Fibroblast of lung (primary cell): ENCODE results near the gene MAPKAPK2. TPM values are rescaled to one million over a fixed set of nuclear protein-coding genes. Genes with fewer than 3 reads are reported as not detected.

Experiments used
- DNase-seq, 2 donors: peaks; one replicate each; pipeline versions ENCODE4 v3.0.0 to v3.0.0-alpha.2; 2010; ENCODE audit warnings: low read depth in 2 of 2
- H2AFZ ChIP-seq: 2 replicates; pipeline ENCODE4 v1.5.1; 2012; ENCODE audit warnings: low read length, control low read depth, inconsistent platforms
- H3K27ac ChIP-seq: 2 replicates; pipeline ENCODE4 v1.5.1; 2011; ENCODE audit warnings: low read length, control low read depth; ENCODE audit not compliant: insufficient read depth
- H3K27me3 ChIP-seq: 2 replicates; pipeline ENCODE4 v1.5.1; 2011; ENCODE audit warnings: mild to moderate bottlenecking, low read length; ENCODE audit not compliant: control insufficient read depth, insufficient read depth
- H3K36me3 ChIP-seq: 2 replicates; pipeline ENCODE4 v1.5.1; 2011; ENCODE audit warnings: low read length; ENCODE audit not compliant: control insufficient read depth, insufficient read depth
- H3K4me1 ChIP-seq: 2 replicates; pipeline ENCODE4 v1.5.1; 2011; ENCODE audit warnings: low read length; ENCODE audit not compliant: control insufficient read depth, insufficient read depth; ENCODE audit errors: extremely low read depth
- H3K4me2 ChIP-seq: 2 replicates; pipeline ENCODE4 v1.5.1; 2011; ENCODE audit warnings: low read length, control low read depth; ENCODE audit not compliant: insufficient read depth; ENCODE audit errors: extremely low read depth
- H3K4me3 ChIP-seq, 4 experiments: fragments of 200-600 bp in 1 of 4; sonication (generic) in 1 of 4; replicated peaks in 1 of 4; 2 replicates each; pipeline ENCODE4 v1.5.1; 2011 to 2016; ENCODE audit warnings: low read length in 4 of 4, low read depth in 3 of 4, mild to moderate bottlenecking in 3 of 4, control low read depth in 2 of 4, inconsistent platforms in 1 of 4, mixed read lengths in 1 of 4; ENCODE audit not compliant: insufficient read depth in 1 of 4; ENCODE audit errors: control extremely low read depth in 1 of 4
- H3K79me2 ChIP-seq: 2 replicates; pipeline ENCODE4 v1.5.1; 2012; ENCODE audit warnings: mild to moderate bottlenecking, low read length, inconsistent platforms; ENCODE audit not compliant: control insufficient read depth, insufficient read depth
- H3K9ac ChIP-seq: 2 replicates; pipeline ENCODE4 v1.5.1; 2011; ENCODE audit warnings: mild to moderate bottlenecking, low read length, control low read depth; ENCODE audit not compliant: insufficient read depth
- H3K9me3 ChIP-seq: 2 replicates; pipeline ENCODE4 v1.5.1; 2012; ENCODE audit warnings: low read depth, low read length; ENCODE audit not compliant: control insufficient read depth, insufficient read depth
- H4K20me1 ChIP-seq: 2 replicates; pipeline ENCODE4 v1.5.1; 2011; ENCODE audit warnings: low read length; ENCODE audit not compliant: control insufficient read depth, insufficient read depth; ENCODE audit errors: extremely low read depth
- EZH2 ChIP-seq: IDR thresholded peaks from 2 replicates; pipeline ENCODE4 v1.5.1; 2012; ENCODE audit warnings: low read length, control low read depth, mild to moderate bottlenecking; ENCODE audit errors: missing control alignments
- polyA plus RNA-seq, 2 donors: library from polyadenylated mRNA; depleted of rRNA in 1 of 2; stranded (reverse) in 1 of 2; unstranded in 1 of 2; fragments of >200 nt; gene quantifications; 2 replicates each; pipeline ENCODE4 v1.2.1, GENCODE V29; 2011 to 2012; ENCODE audit warnings: missing spikeins in 1 of 2
- total RNA-seq: library from RNA; depleted of rRNA; stranded (reverse); fragments of >200 nt; gene quantifications from 2 replicates; pipeline ENCODE4 v1.2.1, GENCODE V29; 2014
- TF ChIP-seq, protein P1 (sequence below), 2 donors: IDR thresholded peaks in 1 of 2; conservative IDR thresholded peaks in 1 of 2; 1 replicate in 1 of 2; 2 replicates in 1 of 2; pipeline ENCODE4 v1.5.1; 2011 to 2012; ENCODE audit warnings: low read length in 2 of 2, control low read depth in 1 of 2, inconsistent platforms in 1 of 2, low read depth in 1 of 2, mild to moderate bottlenecking in 1 of 2

Gene MAPKAPK2
- total and polyA plus RNA-seq, 2 donors (not counting 1 experiment from before 2014, with no cell fraction given) = 51.9 to 85.7 TPM

- H3K27me3 ChIP-seq = no peaks in the 10 kb centered on the region
- no peak overlapping the region for H3K4me3 ChIP-seq
- H3K4me2 ChIP-seq = peak overlapping the region; percentile 41
- peaks cover 87% of the 10 kb centered on the region for H3K79me2 ChIP-seq
- no peak overlapping the region for H2AFZ ChIP-seq
- TF ChIP-seq, protein P1, sequence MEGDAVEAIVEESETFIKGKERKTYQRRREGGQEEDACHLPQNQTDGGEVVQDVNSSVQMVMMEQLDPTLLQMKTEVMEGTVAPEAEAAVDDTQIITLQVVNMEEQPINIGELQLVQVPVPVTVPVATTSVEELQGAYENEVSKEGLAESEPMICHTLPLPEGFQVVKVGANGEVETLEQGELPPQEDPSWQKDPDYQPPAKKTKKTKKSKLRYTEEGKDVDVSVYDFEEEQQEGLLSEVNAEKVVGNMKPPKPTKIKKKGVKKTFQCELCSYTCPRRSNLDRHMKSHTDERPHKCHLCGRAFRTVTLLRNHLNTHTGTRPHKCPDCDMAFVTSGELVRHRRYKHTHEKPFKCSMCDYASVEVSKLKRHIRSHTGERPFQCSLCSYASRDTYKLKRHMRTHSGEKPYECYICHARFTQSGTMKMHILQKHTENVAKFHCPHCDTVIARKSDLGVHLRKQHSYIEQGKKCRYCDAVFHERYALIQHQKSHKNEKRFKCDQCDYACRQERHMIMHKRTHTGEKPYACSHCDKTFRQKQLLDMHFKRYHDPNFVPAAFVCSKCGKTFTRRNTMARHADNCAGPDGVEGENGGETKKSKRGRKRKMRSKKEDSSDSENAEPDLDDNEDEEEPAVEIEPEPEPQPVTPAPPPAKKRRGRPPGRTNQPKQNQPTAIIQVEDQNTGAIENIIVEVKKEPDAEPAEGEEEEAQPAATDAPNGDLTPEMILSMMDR (conservative IDR thresholded peaks at IDR 0.05 in 1 of 2, IDR thresholded peaks at IDR 0.05 in 1 of 2; ENCODE audit: low read depth in 1 of 2, low read length in 2 of 2) = no peak
- TF ChIP-seq EZH2 = no peak
- peak; percentile 56 to 90 for DNase-seq
- no peaks in the 10 kb centered on the region for H3K9me3 ChIP-seq
- no peaks in the 10 kb centered on the region for H3K36me3 ChIP-seq
- no peaks in the 10 kb centered on the region for H4K20me1 ChIP-seq
- peaks cover 27% of the 10 kb centered on the region for H3K4me1 ChIP-seq
- H3K9ac ChIP-seq = no peak overlapping the region
- peak overlapping the region; percentile 64 for H3K27ac ChIP-seq
Observed at GRCh38 chr1:206714331-206715058, 29.8 kb downstream of the MAPKAPK2 start.

DNA sequence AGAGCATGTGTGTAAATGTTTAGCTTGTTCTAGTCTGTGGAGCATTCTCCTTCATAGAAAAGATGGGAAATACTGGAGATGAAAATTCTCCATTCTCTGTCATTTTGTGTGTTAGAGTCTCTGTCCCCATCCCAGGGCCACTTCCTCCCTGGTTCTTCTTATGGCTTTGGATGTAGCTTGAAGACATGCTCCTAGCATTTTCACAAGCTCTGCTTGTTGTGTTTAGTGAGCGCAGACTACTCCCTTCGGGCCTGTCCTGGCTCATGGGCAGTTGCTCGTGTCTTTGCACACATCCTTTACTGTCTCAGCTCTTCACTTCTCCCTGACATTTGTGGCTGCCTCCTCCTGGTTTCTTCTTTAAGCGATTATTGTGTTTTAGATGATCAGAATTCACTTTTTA is 30.4 kb downstream of the MAPKAPK2 start:
- H3K4me1 ChIP-seq = peaks cover 24% of the 10 kb centered on the region
- no peak overlapping the region for H3K4me3 ChIP-seq
- no peak overlapping the region for H3K9ac ChIP-seq
- H3K9me3 ChIP-seq = no peaks in the 10 kb centered on the region
- H3K79me2 ChIP-seq = peaks cover 87% of the 10 kb centered on the region
- TF ChIP-seq, protein P1 (conservative IDR thresholded peaks at IDR 0.05 in 1 of 2, IDR thresholded peaks at IDR 0.05 in 1 of 2; ENCODE audit: low read depth in 1 of 2, low read length in 2 of 2) = no peak
- no peak for TF ChIP-seq EZH2
- H3K4me2 ChIP-seq = no peak overlapping the region
- no peaks in the 10 kb centered on the region for H4K20me1 ChIP-seq
- no peak for DNase-seq
- H2AFZ ChIP-seq = no peak overlapping the region
- H3K27me3 ChIP-seq = no peaks in the 10 kb centered on the region
- no peak overlapping the region for H3K27ac ChIP-seq
- H3K36me3 ChIP-seq = no peaks in the 10 kb centered on the region

DNA sequence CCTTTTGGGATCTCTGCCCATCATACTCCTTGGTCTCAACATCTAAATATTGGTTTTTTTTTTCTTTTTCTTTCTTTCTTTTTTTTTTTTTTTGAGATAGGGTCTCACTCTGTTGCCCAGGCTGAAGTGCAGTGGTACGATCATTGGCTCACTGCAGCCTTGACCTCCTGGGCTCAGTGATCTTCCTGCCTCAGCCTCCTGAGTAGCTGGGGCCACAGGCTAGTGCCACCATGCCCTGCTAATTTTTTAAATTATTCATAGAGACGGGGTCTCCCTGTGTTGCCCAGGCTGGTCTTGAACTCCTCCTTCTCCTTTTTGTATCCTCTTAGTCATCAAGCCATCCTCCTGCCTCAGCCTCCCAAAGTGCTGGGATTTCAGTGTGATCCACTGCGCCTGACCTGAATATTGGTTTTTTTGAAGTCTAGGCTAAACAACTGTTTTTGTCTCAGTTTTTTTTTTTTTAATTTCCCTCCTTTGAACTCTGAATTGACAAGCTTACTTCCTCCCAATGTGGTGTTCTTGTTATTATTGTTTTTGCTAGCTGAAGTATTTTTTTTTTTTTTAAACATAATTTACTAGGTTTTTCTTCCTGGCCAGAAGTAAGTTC is 30.9 kb downstream of the MAPKAPK2 start:
- no peak for DNase-seq
- Histone ChIP-seq H3K9ac (no peak overlapping the region), H3K27ac (no peak overlapping the region)

More for the DNA sequence above, 30.9 kb downstream of the MAPKAPK2 start:
- no peak overlapping the region for H3K4me3 ChIP-seq
- no peaks in the 10 kb centered on the region for H3K9me3 ChIP-seq
- no peak overlapping the region for H3K4me2 ChIP-seq
- H3K27me3 ChIP-seq = no peaks in the 10 kb centered on the region
- peaks cover 22% of the 10 kb centered on the region for H3K4me1 ChIP-seq
- TF ChIP-seq, protein P1 (conservative IDR thresholded peaks at IDR 0.05 in 1 of 2, IDR thresholded peaks at IDR 0.05 in 1 of 2; ENCODE audit: low read depth in 1 of 2, low read length in 2 of 2) = no peak
- peaks cover 86% of the 10 kb centered on the region for H3K79me2 ChIP-seq
- H3K36me3 ChIP-seq = no peaks in the 10 kb centered on the region
- no peaks in the 10 kb centered on the region for H4K20me1 ChIP-seq
- no peak overlapping the region for H2AFZ ChIP-seq
